ENCODE measurements around the gene SLC15A3. TPM values are rescaled to one million over a fixed set of nuclear protein-coding genes. Genes with fewer than 3 reads are reported as not detected.

Gene SLC15A3
- 3.5 and 6.3 TPM in 2 replicates for total RNA-seq

DNA sequence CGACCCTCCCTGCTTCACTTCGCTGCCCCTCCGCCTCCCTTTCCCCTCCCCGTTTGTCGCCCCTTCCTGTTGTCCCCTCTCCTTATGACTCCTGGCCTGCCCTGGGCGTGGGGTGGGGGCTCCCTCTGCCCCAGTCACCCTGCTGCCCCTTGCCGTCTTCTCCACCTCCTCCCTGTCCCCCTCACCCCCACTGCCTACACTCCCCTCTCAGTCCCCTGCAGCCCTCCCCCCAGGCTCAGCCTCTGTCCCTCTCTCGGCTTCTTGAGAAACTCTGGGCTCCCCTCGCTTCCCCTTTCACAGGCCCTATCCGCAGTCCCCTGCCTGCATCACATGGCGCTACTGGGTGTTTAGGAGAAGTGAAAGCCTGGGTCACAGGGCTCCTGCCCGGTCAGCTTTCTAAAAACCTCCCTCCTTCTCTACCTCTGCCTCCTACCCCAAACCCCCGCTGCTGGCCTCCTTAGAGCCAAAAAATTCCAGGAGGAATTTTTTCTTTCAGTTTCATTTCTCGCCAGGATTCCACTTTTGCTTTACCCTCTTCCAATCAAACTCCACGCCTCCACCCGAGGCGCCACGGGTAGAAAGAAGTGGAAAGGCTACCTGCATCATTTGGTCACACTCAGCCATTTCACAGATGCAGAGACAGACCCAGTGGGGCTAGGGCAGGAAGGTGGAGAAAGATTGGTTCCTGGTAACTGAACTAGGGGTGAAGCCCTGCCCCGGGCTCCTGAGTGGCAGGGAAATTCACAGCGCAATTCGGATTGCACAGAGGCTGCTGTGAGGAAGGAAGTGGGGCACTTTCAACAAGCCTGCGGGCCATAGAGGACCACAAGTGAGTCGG is at the start of gene SLC15A3:
Gene SLC15A3 (minus strand): TSS at position 273 of the 838 bp plus-strand sequence. CDS start 625 bp downstream, outside the sequence.

DNA sequence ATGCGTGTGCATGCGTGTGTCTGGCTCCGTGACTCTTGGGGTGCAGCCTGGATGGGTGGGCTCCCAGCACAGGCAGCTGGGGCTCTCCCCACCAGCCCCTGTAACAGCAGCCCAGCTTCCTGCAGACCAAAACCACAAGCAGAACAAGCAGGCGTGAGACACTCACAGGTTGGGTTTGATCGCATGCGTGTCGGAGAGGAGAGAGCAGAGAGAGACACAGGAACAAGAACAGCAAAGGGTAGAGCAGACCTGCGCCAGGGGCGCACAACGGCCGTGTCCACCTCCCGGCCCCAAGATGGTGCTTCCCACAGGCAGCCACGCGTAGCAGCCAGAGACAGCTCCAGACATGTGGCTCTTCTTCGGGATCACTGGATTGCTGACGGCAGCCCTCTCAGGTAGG is 19.5 kb upstream of the SLC15A3 start, which contains the start of gene CD6:
Gene CD6 (plus strand): TSS at position 161 of the 400 bp plus-strand sequence. CDS start 186 bp downstream, at position 347.

DNA sequence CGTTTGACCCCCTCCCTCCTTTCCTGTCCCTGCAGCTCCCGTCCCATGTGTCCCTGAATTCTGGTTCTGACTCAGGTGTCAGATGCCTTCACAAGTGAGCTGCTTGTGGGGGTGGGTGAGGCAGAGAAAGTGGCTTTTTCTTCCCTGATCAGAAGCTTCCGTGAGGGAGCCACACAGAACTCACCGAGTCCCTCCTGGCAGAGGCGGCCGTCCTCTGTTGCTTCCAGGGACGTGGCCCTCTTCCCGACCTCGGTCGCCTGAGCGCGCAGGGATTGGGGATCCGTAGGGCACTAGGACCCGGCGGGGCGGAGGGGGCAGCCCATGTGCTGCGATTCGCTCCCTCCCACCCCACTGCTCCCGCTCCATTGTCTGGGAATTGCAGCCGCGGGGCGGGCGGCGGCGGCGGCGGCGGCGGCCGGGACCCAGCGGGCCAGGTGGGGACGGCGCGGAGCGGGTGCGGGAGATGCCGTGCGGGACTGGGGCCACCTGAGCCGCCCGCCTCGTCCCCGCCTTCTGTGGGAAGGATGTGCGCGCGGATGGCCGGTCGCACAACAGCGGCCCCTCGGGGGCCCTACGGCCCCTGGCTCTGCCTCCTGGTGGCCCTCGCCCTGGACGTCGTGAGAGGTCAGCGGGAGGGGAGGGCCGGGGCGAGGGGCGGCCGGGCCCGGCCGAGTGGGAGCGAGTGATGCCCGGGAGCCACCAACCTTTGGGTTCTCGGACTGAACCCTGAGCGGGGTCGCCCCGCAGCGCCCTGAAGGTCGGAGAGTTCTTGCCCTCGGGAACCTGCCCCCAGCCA is 27.7 kb downstream of the SLC15A3 start, which contains the start of gene TMEM132A:
Gene TMEM132A (plus strand): TSS at position 351 of the 796 bp plus-strand sequence. CDS start 174 bp downstream, at position 525.

DNA sequence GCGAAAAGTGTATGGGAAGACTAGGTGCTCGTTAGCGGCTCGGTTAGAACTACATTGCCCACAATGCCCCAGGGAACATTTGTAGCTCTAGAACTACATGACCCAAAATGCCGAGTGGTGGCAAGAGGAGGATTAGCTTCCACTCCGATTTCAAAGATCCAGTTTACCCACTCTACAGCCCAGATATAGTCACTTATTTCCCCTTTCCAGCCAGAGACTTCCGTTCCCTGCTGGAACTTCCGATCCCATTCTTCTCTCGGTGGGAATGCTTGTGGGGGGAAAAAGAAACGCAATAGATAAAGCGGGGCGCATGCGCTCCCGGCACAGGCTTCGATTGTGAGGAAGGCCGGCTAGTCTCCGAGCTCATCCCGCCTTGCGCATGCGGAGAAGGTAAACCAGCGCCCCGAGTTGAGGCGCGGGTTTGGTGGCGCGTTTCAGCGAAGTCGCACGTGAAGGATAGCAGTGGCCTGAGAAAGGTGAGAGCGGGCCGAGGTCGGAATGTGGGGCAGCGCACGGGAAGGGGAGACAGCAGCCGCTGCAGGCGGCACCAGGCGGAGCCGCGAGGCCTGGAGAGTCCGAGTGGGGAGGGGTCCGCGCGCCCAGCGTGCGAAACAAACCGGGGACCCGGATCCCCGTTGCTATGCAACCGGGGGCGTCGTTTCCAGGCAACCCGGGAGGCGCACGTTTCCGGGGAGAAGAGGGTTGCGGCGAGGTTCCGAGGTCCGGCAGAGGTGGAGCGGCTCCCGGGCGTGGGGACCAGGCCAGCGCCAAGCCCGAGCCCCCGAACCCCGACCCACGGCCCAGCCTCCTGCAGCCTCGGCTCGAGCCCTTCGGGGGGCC is 38.0 kb downstream of the SLC15A3 start, which contains the start of gene TMEM109:
Gene TMEM109 (plus strand): TSS at position 366 of the 840 bp plus-strand sequence. CDS start 5,536 bp downstream, outside the sequence.

DNA sequence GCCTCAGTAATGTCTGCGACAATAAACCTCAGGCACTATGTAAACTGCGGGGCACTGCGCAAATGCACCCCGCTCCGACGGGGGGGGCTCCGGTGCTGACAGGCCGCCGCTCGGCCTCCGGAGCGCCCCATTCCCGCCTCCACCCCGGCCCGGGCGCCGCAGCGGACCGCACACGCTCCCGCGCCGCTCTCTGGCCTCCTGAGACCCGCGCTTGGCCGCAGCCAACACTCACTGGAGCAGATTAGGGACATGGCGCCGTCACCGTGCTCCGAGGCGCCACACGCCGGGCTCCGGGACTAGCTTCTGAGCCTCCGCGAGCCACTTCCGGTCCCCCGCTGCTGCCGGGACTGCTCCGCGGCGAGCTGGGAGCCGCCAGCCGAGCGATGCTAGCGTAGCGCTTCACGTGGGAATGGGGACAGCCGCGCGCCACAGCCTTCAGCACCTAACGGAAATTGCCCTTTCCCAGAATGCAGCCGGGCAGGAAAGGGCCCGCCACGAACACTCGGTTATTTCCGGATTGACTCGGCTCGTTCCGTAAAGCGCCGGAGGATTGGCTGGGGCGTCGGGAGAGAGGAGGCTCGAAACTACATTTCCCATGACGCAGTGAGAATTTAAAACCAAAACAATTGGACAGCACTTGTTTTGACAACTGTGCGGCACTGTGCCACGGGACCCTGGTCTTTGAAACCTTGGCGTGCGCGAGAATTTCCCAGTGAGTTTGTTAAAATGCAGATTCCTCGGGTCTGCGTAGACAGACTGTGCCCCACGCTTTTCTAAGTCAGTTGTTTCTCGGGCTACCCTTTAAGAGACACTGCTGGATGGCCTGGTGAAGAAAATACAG is 45.6 kb downstream of the SLC15A3 start, which contains the start of gene PRPF19:
Gene PRPF19 (minus strand): TSS at position 454 of the 841 bp plus-strand sequence. CDS start 203 bp downstream, at position 251.

Other genes starting within 250 kb of the SLC15A3 start
- not detected in 2 replicates for gene MS4A18, start 227.5 kb downstream of the SLC15A3 start, total RNA-seq
- not detected in 2 replicates for gene MS4A15, start 195.3 kb downstream of the SLC15A3 start, total RNA-seq
- not detected in 2 replicates for gene MS4A10, start 166.8 kb downstream of the SLC15A3 start, total RNA-seq
- gene CCDC86, start 110.1 kb downstream of the SLC15A3 start, total RNA-seq, result 18.1 and 20.2 TPM in 2 replicates
- 0.77 and 0.93 TPM in 2 replicates for gene PTGDR2, start 96.2 kb downstream of the SLC15A3 start, total RNA-seq
- 0.34 and 0.93 TPM in 2 replicates for gene ZP1, start 84.6 kb downstream of the SLC15A3 start, total RNA-seq
- 63.2 and 78.3 TPM in 2 replicates for gene PRPF19, start 45.6 kb downstream of the SLC15A3 start, total RNA-seq
- gene TMEM109, start 38.0 kb downstream of the SLC15A3 start, total RNA-seq, result 60.5 and 77.4 TPM in 2 replicates
- gene TMEM132A, start 27.7 kb downstream of the SLC15A3 start, total RNA-seq, result 19.8 and 22.2 TPM in 2 replicates
- not detected in 2 replicates for gene CD6, start 19.5 kb upstream of the SLC15A3 start, total RNA-seq
- gene CD5, start 150.3 kb upstream of the SLC15A3 start, total RNA-seq, result not detected in 2 replicates
- gene VPS37C, start 209.2 kb upstream of the SLC15A3 start, total RNA-seq, result 9.7 TPM in 2 replicates